ENCODE measurements around the gene ZDHHC18. TPM values are rescaled to one million over a fixed set of nuclear protein-coding genes. Genes with fewer than 3 reads are reported as not detected.

ZDHHC18 gene
- total RNA-seq, 1 experiment from 2014 or later = 27.9 TPM

GRCh38 chr1:26784023-26784871, 42.2 kb upstream of the ZDHHC18 start:
- intact Hi-C loops (cut with micrococcal nuclease; ENCODE audit: unreplicated experiment) = no loop called here
- POLR2A ChIA-PET (ENCODE audit: low non-redundant PET) = no interaction called here
- Histone ChIP-seq H3K27me3 (replicated peaks; ENCODE audit: insufficient read depth, low read depth, low read length, poor library complexity) (no peaks in the 10 kb centered on the region), H3K4me3 (ENCODE audit: low read depth, low read length, poor library complexity, severe bottlenecking) (no peak overlapping the region), H3K36me3 (ENCODE audit: insufficient read depth, low read length, poor library complexity, severe bottlenecking) (peaks cover 42% of the 10 kb centered on the region), H3K9me3 (ENCODE audit: low read depth, low read length, poor library complexity, severe bottlenecking) (no peaks in the 10 kb centered on the region), H3K27ac (ENCODE audit: low read depth, low read length, poor library complexity, severe bottlenecking) (peak overlapping the region; percentile 97), H3K4me1 (ENCODE audit: insufficient read depth, low read length, poor library complexity, severe bottlenecking) (peaks cover 29% of the 10 kb centered on the region)
- DNase-seq (ENCODE audit: low spot score) = peak; percentile 24
- no TSS peak for BruUV-seq (replicated peaks)
- no peak for TF ChIP-seq EZH2 (IDR thresholded peaks at IDR 0.05; ENCODE audit: borderline replicate concordance, low read depth, low read length, poor library complexity, severe bottlenecking)
- TF ChIP-seq, protein P1, sequence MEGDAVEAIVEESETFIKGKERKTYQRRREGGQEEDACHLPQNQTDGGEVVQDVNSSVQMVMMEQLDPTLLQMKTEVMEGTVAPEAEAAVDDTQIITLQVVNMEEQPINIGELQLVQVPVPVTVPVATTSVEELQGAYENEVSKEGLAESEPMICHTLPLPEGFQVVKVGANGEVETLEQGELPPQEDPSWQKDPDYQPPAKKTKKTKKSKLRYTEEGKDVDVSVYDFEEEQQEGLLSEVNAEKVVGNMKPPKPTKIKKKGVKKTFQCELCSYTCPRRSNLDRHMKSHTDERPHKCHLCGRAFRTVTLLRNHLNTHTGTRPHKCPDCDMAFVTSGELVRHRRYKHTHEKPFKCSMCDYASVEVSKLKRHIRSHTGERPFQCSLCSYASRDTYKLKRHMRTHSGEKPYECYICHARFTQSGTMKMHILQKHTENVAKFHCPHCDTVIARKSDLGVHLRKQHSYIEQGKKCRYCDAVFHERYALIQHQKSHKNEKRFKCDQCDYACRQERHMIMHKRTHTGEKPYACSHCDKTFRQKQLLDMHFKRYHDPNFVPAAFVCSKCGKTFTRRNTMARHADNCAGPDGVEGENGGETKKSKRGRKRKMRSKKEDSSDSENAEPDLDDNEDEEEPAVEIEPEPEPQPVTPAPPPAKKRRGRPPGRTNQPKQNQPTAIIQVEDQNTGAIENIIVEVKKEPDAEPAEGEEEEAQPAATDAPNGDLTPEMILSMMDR (conservative IDR thresholded peaks at IDR 0.05; ENCODE audit: low read depth, low read length) = no peak
- CTCF ChIA-PET = no interaction called here

GRCh38 chr1:26784886-26785285, 41.6 kb upstream of the ZDHHC18 start:
- intact Hi-C loops (cut with micrococcal nuclease; ENCODE audit: unreplicated experiment) = loop anchor here (5.0 kb wide), 2 partner anchors 88 to 283 kb away; partner anchors contain the start of gene ARID1A
- TF ChIP-seq EZH2 (IDR thresholded peaks at IDR 0.05; ENCODE audit: borderline replicate concordance, low read depth, low read length, poor library complexity, severe bottlenecking) = no peak
- TF ChIP-seq, protein P1 (conservative IDR thresholded peaks at IDR 0.05; ENCODE audit: low read depth, low read length) = no peak
- POLR2A ChIA-PET (ENCODE audit: low non-redundant PET) = no interaction called here
- peaks cover 35% of the 10 kb centered on the region for H3K36me3 ChIP-seq (ENCODE audit: insufficient read depth, low read length, poor library complexity, severe bottlenecking)
- DNase-seq (ENCODE audit: low spot score) = no peak
- H3K9me3 ChIP-seq (ENCODE audit: low read depth, low read length, poor library complexity, severe bottlenecking) = no peaks in the 10 kb centered on the region
- no peak overlapping the region for H3K4me3 ChIP-seq (ENCODE audit: low read depth, low read length, poor library complexity, severe bottlenecking)
- peaks cover 29% of the 10 kb centered on the region for H3K4me1 ChIP-seq (ENCODE audit: insufficient read depth, low read length, poor library complexity, severe bottlenecking)
- H3K27me3 ChIP-seq (replicated peaks; ENCODE audit: insufficient read depth, low read depth, low read length, poor library complexity) = no peaks in the 10 kb centered on the region
- no TSS peak for BruUV-seq (replicated peaks)
- H3K27ac ChIP-seq (ENCODE audit: low read depth, low read length, poor library complexity, severe bottlenecking) = peak overlapping the region; percentile 97
- CTCF ChIA-PET = interaction anchor here (0.7 to 1.8 kb wide), 2 partner anchors 183 to 187 kb away, joined by 4 to 8 read pairs; no protein-coding TSS in a partner anchor

- BruUV-seq (replicated peaks) = no TSS peak
- intact Hi-C loops (cut with micrococcal nuclease; ENCODE audit: unreplicated experiment) = loop anchor here (5.0 kb wide), 2 partner anchors 89 to 284 kb away; partner anchors contain the start of gene ARID1A
- peak overlapping the region; percentile 97 for H3K27ac ChIP-seq (ENCODE audit: low read depth, low read length, poor library complexity, severe bottlenecking)
Measured at GRCh38 chr1:26785611-26786436, 40.7 kb upstream of the ZDHHC18 start.

More at GRCh38 chr1:26785611-26786436, 40.7 kb upstream of the ZDHHC18 start:
- peaks cover 26% of the 10 kb centered on the region for H3K36me3 ChIP-seq (ENCODE audit: insufficient read depth, low read length, poor library complexity, severe bottlenecking)
- H3K4me1 ChIP-seq (ENCODE audit: insufficient read depth, low read length, poor library complexity, severe bottlenecking) = peaks cover 29% of the 10 kb centered on the region
- no peaks in the 10 kb centered on the region for H3K27me3 ChIP-seq (replicated peaks; ENCODE audit: insufficient read depth, low read depth, low read length, poor library complexity)
- POLR2A ChIA-PET (ENCODE audit: low non-redundant PET) = interaction anchor here (0.5 kb wide), 1 partner anchor 141 kb away, joined by 6 read pairs; no protein-coding TSS in a partner anchor
- no peaks in the 10 kb centered on the region for H3K9me3 ChIP-seq (ENCODE audit: low read depth, low read length, poor library complexity, severe bottlenecking)
- no peak overlapping the region for H3K4me3 ChIP-seq (ENCODE audit: low read depth, low read length, poor library complexity, severe bottlenecking)
- no peak for TF ChIP-seq EZH2 (IDR thresholded peaks at IDR 0.05; ENCODE audit: borderline replicate concordance, low read depth, low read length, poor library complexity, severe bottlenecking)
- TF ChIP-seq, protein P1 (conservative IDR thresholded peaks at IDR 0.05; ENCODE audit: low read depth, low read length) = no peak
- CTCF ChIA-PET = interaction anchor here (0.7 to 1.8 kb wide), 2 partner anchors 184 to 188 kb away, joined by 4 to 8 read pairs; no protein-coding TSS in a partner anchor
- peak; percentile 17 for DNase-seq (ENCODE audit: low spot score)
